Activated CD8-positive, alpha-beta memory T cell treated with anti-CD3 and anti-CD28 coated beads for 4 hours (primary cell): ENCODE data around the gene CBX1.
A peak's percentile ranks its signal among the peaks of the same experiment; 100 is the strongest.
"Not testable (repeated sequence)": the region's sequence is repeated elsewhere in the genome, so short reads cannot be mapped to it uniquely, and the experiment has no call there.

Experiments
- DNase-seq, 2 donors: peaks; one replicate each; pipeline ENCODE4 v3.0.0-alpha.2; 2020; ENCODE audit warnings: low read depth in 2 of 2

The CBX1 gene

GRCh38 chr17:48052956-48053757 lies 48.1 kb downstream of the CBX1 start:
- no peak for DNase-seq

GRCh38 chr17:48051706-48052486 lies 49.4 kb downstream of the CBX1 start:
- DNase-seq, result no peak

GRCh38 chr17:48051283-48051682 lies 50.0 kb downstream of the CBX1 start:
- DNase-seq, result no peak

GRCh38 chr17:48048384-48049126 lies 52.7 kb downstream of the CBX1 start:
- DNase-seq, result no peak

- peak; percentile 94 to 98 for DNase-seq
Measured at GRCh38 chr17:48047741-48048383, 53.4 kb downstream of the CBX1 start, which contains the start of gene NFE2L1. TSS of gene NFE2L1 (plus strand) at chr17:48048359. CDS start at chr17:48051119, 2,760 bp downstream.

- DNase-seq, result no peak
Measured at GRCh38 chr17:48047113-48047740, 54.1 kb downstream of the CBX1 start.

GRCh38 chr17:48046296-48046695 lies 55.0 kb downstream of the CBX1 start:
- no peak for DNase-seq

GRCh38 chr17:48045316-48046001 lies 55.8 kb downstream of the CBX1 start:
- no peak for DNase-seq

GRCh38 chr17:48044851-48045250 lies 56.4 kb downstream of the CBX1 start:
- no peak for DNase-seq

- no peak for DNase-seq
Measured at GRCh38 chr17:48043176-48043575, 58.1 kb downstream of the CBX1 start.

GRCh38 chr17:48038687-48039086 lies 62.6 kb downstream of the CBX1 start:
- no peak for DNase-seq

- DNase-seq, result no peak
Measured at GRCh38 chr17:48037838-48038323, 63.4 kb downstream of the CBX1 start.

- DNase-seq, result peak in 1 of 2 donors; percentile 20
Measured at GRCh38 chr17:48037036-48037837, 64.0 kb downstream of the CBX1 start, which contains the start of gene COPZ2. TSS of gene COPZ2 (minus strand) at chr17:48037797. CDS start at chr17:48037777, 20 bp downstream.

GRCh38 chr17:48036693-48037035 lies 64.6 kb downstream of the CBX1 start:
- no peak for DNase-seq

GRCh38 chr17:48034734-48035133 lies 66.5 kb downstream of the CBX1 start:
- DNase-seq, result not testable (repeated sequence)

GRCh38 chr17:48031966-48032365 lies 69.3 kb downstream of the CBX1 start:
- no peak for DNase-seq

- DNase-seq, result no peak
Measured at GRCh38 chr17:48030531-48030930, 70.7 kb downstream of the CBX1 start.

- DNase-seq, result no peak
Measured at GRCh38 chr17:48028736-48029135, 72.5 kb downstream of the CBX1 start.

- no peak for DNase-seq
Measured at GRCh38 chr17:48027322-48027981, 73.8 kb downstream of the CBX1 start.
